ENCODE measurements around the gene TMEM100.

DNA sequence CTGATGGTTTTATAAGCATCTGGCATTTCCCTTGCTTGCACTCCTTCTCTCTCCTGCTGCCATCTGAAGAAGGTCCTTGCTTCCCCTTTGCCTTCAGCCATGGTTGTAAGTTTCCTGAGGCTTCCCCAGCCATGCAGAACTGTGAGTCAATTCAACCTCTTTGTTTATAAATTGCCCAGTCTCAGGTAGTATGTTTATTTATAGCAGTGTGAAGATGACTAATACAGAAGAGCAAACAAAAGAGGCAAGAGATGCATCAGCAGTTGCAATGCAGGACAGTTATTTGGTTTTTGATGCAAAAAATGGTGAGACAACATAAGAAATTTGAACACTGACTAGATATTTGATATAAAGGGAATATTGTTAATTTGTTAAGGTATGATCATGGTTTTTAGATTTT is 16.8 kb downstream of the TMEM100 start:
- TF ChIP-seq, protein P1, sequence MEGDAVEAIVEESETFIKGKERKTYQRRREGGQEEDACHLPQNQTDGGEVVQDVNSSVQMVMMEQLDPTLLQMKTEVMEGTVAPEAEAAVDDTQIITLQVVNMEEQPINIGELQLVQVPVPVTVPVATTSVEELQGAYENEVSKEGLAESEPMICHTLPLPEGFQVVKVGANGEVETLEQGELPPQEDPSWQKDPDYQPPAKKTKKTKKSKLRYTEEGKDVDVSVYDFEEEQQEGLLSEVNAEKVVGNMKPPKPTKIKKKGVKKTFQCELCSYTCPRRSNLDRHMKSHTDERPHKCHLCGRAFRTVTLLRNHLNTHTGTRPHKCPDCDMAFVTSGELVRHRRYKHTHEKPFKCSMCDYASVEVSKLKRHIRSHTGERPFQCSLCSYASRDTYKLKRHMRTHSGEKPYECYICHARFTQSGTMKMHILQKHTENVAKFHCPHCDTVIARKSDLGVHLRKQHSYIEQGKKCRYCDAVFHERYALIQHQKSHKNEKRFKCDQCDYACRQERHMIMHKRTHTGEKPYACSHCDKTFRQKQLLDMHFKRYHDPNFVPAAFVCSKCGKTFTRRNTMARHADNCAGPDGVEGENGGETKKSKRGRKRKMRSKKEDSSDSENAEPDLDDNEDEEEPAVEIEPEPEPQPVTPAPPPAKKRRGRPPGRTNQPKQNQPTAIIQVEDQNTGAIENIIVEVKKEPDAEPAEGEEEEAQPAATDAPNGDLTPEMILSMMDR (conservative IDR thresholded peaks at IDR 0.05 in 1 of 2, IDR thresholded peaks at IDR 0.05 in 1 of 2; ENCODE audit: low read depth in 1 of 2, low read length in 2 of 2), result no peak
- TF ChIP-seq EZH2 (IDR thresholded peaks at IDR 0.05; ENCODE audit: low read length, missing control alignments), result no peak
